Adrenal gland (tissue), 5 donors: ENCODE results near the gene ARHGEF3.
A peak's percentile ranks its signal among the peaks of the same experiment; 100 is the strongest.

ENCODE experiments used
- CTCF ChIP-seq, 6 experiments: fragments of 450-650 bp in 4 of 6; fragments of 200-600 bp in 2 of 6; sonication (generic) in 1 of 6; IDR thresholded peaks; 1 replicate in 5 of 6; 2 replicates in 1 of 6; pipeline versions ENCODE4 v1.5.1 to v1.8.0; 2016 to 2021; ENCODE audit warnings: antibody characterized with exemption in 6 of 6, mild to moderate bottlenecking in 2 of 6, moderate library complexity in 1 of 6
- POLR2A ChIP-seq, 2 donors: fragments of 450-650 bp; IDR thresholded peaks; one replicate each; pipeline ENCODE4 v1.6.1; 2017; ENCODE audit warnings: antibody characterized with exemption in 2 of 2, mild to moderate bottlenecking in 2 of 2, moderate library complexity in 1 of 2
- donor health status: DM: no; HTN: no; CAD: no.

GRCh38 chr3:56792193-56792592, 9.6 kb downstream of the ARHGEF3 start:
- no peak for TF ChIP-seq CTCF (IDR thresholded peaks at IDR 0.05)
- peak in 1 of 2 donors; percentile 10 for TF ChIP-seq POLR2A (IDR thresholded peaks at IDR 0.05)
